ENCODE results near the gene FNDC3A. TPM values are rescaled to one million over a fixed set of nuclear protein-coding genes. Genes with fewer than 3 reads are reported as not detected.

Gene FNDC3A
- total RNA-seq, 2 experiments from 2014 or later = 21.1 to 21.6 TPM

DNA sequence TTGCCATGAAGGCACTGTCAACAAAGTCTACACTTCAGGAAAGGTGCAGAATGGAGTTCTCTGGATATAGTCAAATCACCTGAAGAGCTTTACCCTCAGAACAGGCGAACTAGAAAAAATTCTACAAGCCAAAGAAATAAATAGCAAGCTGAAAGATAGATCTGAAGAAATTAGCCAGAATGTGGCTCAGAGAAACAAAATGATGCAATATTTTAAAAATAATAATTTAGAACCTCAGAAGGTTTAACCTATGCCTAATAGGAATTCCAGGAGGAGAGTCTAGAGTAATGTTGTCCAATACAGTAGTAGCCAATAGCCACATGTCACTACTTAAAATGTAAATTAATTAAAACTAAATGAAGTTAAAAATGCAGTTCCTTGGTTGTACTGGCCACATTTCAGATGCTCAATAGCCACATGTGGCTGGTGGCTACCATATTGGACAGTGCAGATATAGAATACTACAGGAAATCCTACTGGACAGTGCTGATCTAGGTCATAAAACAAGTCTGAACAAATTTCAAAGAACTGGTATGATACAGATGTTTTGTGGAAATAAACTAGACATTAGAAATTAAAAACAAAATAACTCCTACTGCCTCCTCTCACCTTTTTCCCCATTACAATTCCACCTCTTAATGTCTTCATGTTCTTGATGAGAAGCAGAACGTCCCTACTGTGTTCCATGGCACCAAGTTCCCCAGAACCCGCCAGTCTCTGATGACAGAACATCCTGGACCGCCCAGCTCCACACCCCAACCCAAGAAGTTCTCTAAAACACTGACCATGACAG, 271.3 kb downstream of the FNDC3A start:
- Mint-ChIP-seq H3K27me3 (peaks cover 2% of the 10 kb centered on the region), H3K27ac (peak overlapping the region; percentile 88), H3K9me3 (no peaks in the 10 kb centered on the region), H3K36me3 (peaks cover 3% of the 10 kb centered on the region), H3K4me3 (peak overlapping the region; percentile 90), H3K4me1 (ENCODE audit: low read depth) (peaks cover 31% of the 10 kb centered on the region)
- DNase-seq = no peak
- ChIA-PET POLR2A (interaction anchor here (1.4 to 2.5 kb wide), 5 partner anchors 11 to 271 kb away, joined by 3 to 13 read pairs (median 6); partner anchors contain the start of genes CAB39L, FNDC3A and SETDB2), CTCF (interaction anchor here (0.9 to 2.9 kb wide), 8 partner anchors 11 to 271 kb away, joined by 3 to 33 read pairs (median 4); partner anchors contain the start of gene FNDC3A)
- intact Hi-C loops (cut with micrococcal nuclease) = loop anchor here (5.0 kb wide), 2 partner anchors 195 to 340 kb away; partner anchors contain the start of genes CAB39L, RCBTB1 and SETDB2

DNA sequence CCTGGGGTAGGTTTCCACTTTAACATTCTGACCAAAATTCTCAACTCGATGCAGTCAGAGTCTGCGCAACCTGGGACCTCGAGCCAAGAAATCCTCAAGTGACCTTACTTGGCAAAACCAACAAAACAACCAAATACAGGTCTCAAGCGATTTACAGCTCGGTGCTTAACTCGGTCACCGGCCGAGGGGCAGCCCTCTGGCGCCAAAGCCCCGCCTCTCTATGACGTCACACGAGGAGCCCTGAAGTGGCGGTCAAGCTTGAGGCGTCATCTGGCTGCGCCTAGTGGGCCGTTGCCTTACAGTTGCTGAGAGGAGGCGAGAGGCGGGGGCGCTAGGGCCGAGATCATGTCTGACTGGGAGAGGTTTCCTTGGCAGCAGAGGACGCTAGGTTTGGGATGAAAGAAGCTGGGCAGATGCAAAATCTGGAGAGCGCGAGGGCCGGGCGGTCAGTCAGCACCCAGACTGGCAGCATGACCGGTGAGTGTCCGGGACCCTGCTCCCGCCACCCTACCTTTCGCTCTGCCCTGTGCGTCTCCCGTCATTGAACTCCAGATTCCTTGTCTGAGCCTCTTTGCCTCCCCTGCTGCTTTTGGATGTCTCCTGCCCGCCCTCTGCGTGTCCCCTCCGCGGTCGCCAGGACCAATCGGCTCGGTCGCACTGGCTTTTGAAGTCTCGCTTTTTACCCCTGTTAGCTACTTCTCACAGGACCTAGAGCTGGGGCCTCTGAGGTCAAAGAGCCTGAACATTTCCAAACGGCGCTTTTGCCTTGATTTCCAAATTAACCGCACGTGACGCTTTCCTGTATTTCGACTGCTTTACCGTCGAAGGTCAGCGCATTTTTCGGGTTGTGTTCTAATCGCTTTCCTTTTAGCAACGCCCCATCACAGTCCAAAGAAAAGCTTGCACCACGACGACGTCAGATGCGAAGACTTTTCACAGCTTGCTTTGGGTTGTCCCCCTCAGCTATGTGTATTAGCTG, 272.2 kb downstream of the FNDC3A start, which contains the start of gene CDADC1:
CDADC1 (plus strand) TSS at position 283 of the 979 bp plus-strand sequence; CDS start at position 396, 113 bp downstream.
- ChIA-PET POLR2A (interaction anchor here (0.8 to 2.5 kb wide), 7 partner anchors 10 to 272 kb away, joined by 3 to 13 read pairs (median 4); partner anchors contain the start of genes CAB39L, FNDC3A and SETDB2), CTCF (interaction anchor here (0.9 to 2.9 kb wide), 10 partner anchors 8 to 44 kb away, joined by 3 to 33 read pairs (median 4); no protein-coding TSS in a partner anchor)
- H3K9me3 Mint-ChIP-seq = no peaks in the 10 kb centered on the region
- DNase-seq = peak; percentile 97
- no peaks in the 10 kb centered on the region for H3K27me3 Mint-ChIP-seq
- H3K4me1 Mint-ChIP-seq (ENCODE audit: low read depth) = peaks cover 34% of the 10 kb centered on the region
- H3K36me3 Mint-ChIP-seq = peaks cover 3% of the 10 kb centered on the region
- H3K27ac Mint-ChIP-seq = peak within 1 kb of the TSS; percentile 88
- peak within 1 kb of the TSS; percentile 90 for H3K4me3 Mint-ChIP-seq
- intact Hi-C loops (cut with micrococcal nuclease) = loop anchor here (5.0 kb wide), 2 partner anchors 194 to 339 kb away; partner anchors contain the start of genes CAB39L, RCBTB1 and SETDB2

GRCh38 chr13:49248622-49249002, 272.9 kb downstream of the FNDC3A start:
- intact Hi-C loops (cut with micrococcal nuclease) = loop anchor here (5.0 kb wide), 2 partner anchors 194 to 339 kb away; partner anchors contain the start of genes CAB39L, RCBTB1 and SETDB2
- Mint-ChIP-seq H3K4me3 (peak overlapping the region; percentile 90), H3K9me3 (no peaks in the 10 kb centered on the region), H3K4me1 (ENCODE audit: low read depth) (peaks cover 39% of the 10 kb centered on the region), H3K27ac (peak overlapping the region; percentile 88), H3K27me3 (no peaks in the 10 kb centered on the region), H3K36me3 (peaks cover 3% of the 10 kb centered on the region)
- no peak for DNase-seq
- POLR2A ChIA-PET = interaction anchor here (0.8 to 2.5 kb wide), 7 partner anchors 9 to 273 kb away, joined by 3 to 13 read pairs (median 4); partner anchors contain the start of genes CAB39L, FNDC3A and SETDB2
- CTCF ChIA-PET = interaction anchor here (0.9 to 2.9 kb wide), 6 partner anchors 8 to 35 kb away, joined by 3 to 33 read pairs (median 5); no protein-coding TSS in a partner anchor

GRCh38 chr13:49251326-49251725, 275.6 kb downstream of the FNDC3A start:
- no peaks in the 10 kb centered on the region for H3K9me3 Mint-ChIP-seq
- peaks cover 59% of the 10 kb centered on the region for H3K4me1 Mint-ChIP-seq (ENCODE audit: low read depth)
- ChIA-PET POLR2A (no interaction called here), CTCF (interaction anchor here (0.9 to 1.1 kb wide), 2 partner anchors 30 to 31 kb away, joined by 3 read pairs; no protein-coding TSS in a partner anchor)
- no peak overlapping the region for H3K27ac Mint-ChIP-seq
- intact Hi-C loops (cut with micrococcal nuclease) = no loop called here
- no peak for DNase-seq
- H3K36me3 Mint-ChIP-seq = peaks cover 16% of the 10 kb centered on the region
- no peak overlapping the region for H3K4me3 Mint-ChIP-seq
- H3K27me3 Mint-ChIP-seq = no peaks in the 10 kb centered on the region

GRCh38 chr13:49253310-49253709, 277.6 kb downstream of the FNDC3A start:
- Mint-ChIP-seq H3K4me1 (ENCODE audit: low read depth) (peaks cover 71% of the 10 kb centered on the region), H3K27ac (no peak overlapping the region), H3K27me3 (no peaks in the 10 kb centered on the region), H3K36me3 (peaks cover 17% of the 10 kb centered on the region), H3K9me3 (no peaks in the 10 kb centered on the region), H3K4me3 (no peak overlapping the region)
- no peak for DNase-seq
- ChIA-PET POLR2A (no interaction called here), CTCF (interaction anchor here (1.1 kb wide), 1 partner anchor 13 kb away, joined by 3 read pairs; no protein-coding TSS in a partner anchor)
- intact Hi-C loops (cut with micrococcal nuclease) = no loop called here

DNA sequence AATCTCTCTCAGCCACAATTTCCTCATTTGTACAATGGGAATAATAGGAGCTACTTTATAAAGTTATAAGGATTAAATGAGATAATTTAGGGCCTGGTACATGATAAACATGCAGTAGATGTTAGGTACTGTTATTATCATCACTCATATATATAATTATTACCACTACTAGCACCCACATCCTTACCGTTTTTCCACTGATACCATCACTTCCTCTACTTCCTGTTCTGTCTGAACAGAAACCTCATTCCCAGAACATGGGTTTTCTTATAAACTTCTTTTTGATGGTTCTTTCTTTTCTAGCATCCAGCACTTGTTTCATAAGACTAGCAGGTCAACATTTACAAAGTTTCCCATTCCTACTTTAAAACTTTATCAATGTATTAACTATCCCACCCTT, 278.3 kb downstream of the FNDC3A start:
- no peak for DNase-seq
- intact Hi-C loops (cut with micrococcal nuclease) = no loop called here
- Mint-ChIP-seq H3K36me3 (peaks cover 17% of the 10 kb centered on the region), H3K4me1 (ENCODE audit: low read depth) (peaks cover 66% of the 10 kb centered on the region), H3K9me3 (no peaks in the 10 kb centered on the region), H3K27ac (peak overlapping the region; percentile 18), H3K27me3 (no peaks in the 10 kb centered on the region), H3K4me3 (no peak overlapping the region)
- CTCF ChIA-PET = interaction anchor here (1.1 kb wide), 1 partner anchor 14 kb away, joined by 4 read pairs; no protein-coding TSS in a partner anchor
- POLR2A ChIA-PET = no interaction called here

- Mint-ChIP-seq H3K27ac (no peak overlapping the region), H3K9me3 (no peaks in the 10 kb centered on the region), H3K4me1 (ENCODE audit: low read depth) (peaks cover 49% of the 10 kb centered on the region), H3K4me3 (no peak overlapping the region), H3K27me3 (no peaks in the 10 kb centered on the region), H3K36me3 (peaks cover 35% of the 10 kb centered on the region)
- no peak for DNase-seq
- POLR2A ChIA-PET = interaction anchor here (0.8 kb wide), 1 partner anchor 14 kb away, joined by 3 read pairs; no protein-coding TSS in a partner anchor
- CTCF ChIA-PET = interaction anchor here (0.9 to 1.9 kb wide), 3 partner anchors 17 to 24 kb away, joined by 3 to 9 read pairs (median 4); no protein-coding TSS in a partner anchor
- intact Hi-C loops (cut with micrococcal nuclease) = no loop called here
Measured at GRCh38 chr13:49256841-49257240, 281.1 kb downstream of the FNDC3A start.

DNA sequence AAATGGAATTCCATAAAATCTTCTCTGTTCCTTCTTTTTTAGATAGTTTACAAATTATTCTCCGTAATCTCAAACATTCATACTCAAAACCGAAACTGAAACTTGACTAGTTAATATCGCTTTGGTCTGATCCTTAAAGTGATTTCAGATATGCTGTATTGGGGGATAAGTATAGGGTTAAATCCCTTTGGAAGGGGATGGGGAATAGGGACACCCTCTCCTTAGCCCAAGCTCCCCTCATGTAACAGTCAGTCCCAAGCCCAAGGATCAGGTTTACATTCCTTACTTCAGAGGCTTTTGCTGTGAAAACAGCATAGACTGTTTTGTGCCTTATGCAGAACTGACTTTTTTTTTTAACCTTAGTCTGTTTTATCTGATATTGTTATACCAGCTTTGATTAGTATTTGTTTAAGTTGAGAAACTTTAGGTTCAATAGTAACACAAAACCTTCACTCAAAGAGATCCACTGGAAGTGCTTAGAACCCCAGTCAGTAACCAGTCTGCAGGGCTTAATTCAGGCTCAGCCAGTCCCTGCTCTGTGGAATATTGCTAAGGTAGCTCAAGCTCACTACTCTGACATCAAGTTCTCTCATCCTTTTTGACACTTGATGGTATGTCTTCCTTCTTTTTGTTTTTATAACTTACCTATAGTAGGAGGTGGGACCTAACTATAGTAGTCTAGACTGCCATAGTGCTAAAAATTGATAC, 282.5 kb downstream of the FNDC3A start:
- Mint-ChIP-seq H3K4me1 (ENCODE audit: low read depth) (peaks cover 42% of the 10 kb centered on the region), H3K27ac (no peak overlapping the region), H3K36me3 (peaks cover 35% of the 10 kb centered on the region), H3K9me3 (no peaks in the 10 kb centered on the region), H3K4me3 (peak overlapping the region; percentile 61), H3K27me3 (no peaks in the 10 kb centered on the region)
- ChIA-PET POLR2A (interaction anchor here (1.4 kb wide), 1 partner anchor 10 kb away, joined by 7 read pairs; the partner anchor contains the start of gene CDADC1), CTCF (interaction anchor here (1.0 to 1.9 kb wide), 3 partner anchors 10 to 22 kb away, joined by 4 to 9 read pairs (median 5); partner anchors contain the start of gene CDADC1)
- no peak for DNase-seq
- intact Hi-C loops (cut with micrococcal nuclease) = no loop called here
